GM19240 (cell line): ENCODE data around the gene SNAPIN.
"Not testable (repeated sequence)": the region's sequence is repeated elsewhere in the genome, so short reads cannot be mapped to it uniquely, and the experiment has no call there.

Source experiments
- DNase-seq: peaks from one replicate; pipeline ENCODE4 v3.0.0; 2011; ENCODE audit warnings: low spot score; ENCODE audit not compliant: insufficient read length

Gene SNAPIN

GRCh38 chr1:153646672-153647345 is 11.7 kb upstream of the SNAPIN start:
- no peak for DNase-seq

DNA sequence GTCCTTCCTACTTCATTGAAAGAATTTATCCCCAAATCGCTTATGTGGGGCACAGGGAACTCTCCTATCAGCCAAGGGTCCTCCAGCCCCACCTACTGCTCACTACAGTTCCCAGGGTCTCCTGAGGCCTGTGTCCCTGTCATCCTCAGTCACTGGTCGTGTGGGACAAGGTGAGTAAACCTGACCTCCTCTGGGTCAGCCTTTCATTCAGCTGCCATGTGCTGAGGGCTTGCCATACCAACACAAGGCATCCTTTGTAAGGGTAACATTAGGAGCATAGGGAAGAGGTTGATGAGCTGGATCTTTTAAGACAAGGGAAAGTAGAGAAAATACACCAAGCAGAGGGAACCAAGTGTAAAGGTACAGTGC is 11.2 kb upstream of the SNAPIN start:
- no peak for DNase-seq

DNA sequence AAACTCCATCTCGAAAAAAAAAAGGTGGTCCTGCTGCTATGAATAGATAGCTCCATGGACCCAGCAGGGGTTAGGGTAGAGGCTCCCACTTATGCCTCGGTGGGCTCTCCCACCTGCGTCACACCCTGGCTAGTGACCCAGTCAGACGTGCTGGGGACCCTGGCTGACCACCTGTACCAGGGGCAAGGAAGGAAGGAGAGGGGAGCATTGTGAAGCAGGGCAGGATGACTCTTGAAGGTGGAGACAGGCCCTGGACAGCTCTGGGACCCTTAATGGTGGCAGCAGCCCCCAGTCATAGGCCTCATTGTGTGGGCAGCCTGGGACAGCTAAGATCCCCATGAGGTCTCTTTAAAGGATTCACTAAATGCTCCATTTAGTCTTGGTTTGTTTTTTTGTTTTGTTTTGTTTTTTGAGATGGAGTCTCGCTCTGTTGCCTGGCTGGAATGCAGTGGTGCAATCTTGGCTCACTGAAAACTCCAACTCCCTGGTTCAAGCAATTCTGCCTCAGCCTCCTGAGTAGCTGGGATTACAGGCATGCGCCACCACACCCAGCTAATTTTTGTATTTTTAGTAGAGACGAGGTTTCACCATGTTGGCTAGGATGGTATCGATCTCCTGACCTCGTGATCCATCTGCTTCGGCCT is 10.4 kb upstream of the SNAPIN start:
- DNase-seq, result no peak

- no peak for DNase-seq
Observed at GRCh38 chr1:153649137-153649862, 9.2 kb upstream of the SNAPIN start.

- no peak for DNase-seq
Observed at GRCh38 chr1:153649863-153650235, 8.7 kb upstream of the SNAPIN start.

GRCh38 chr1:153651771-153652170 is 6.7 kb upstream of the SNAPIN start:
- no peak for DNase-seq

- no peak for DNase-seq
Observed at GRCh38 chr1:153652805-153653500, 5.5 kb upstream of the SNAPIN start.

- DNase-seq, result no peak
Observed at GRCh38 chr1:153655333-153655732, 3.2 kb upstream of the SNAPIN start.

GRCh38 chr1:153659175-153659534 is 652 bp downstream of the SNAPIN start:
- DNase-seq, result no peak

DNA sequence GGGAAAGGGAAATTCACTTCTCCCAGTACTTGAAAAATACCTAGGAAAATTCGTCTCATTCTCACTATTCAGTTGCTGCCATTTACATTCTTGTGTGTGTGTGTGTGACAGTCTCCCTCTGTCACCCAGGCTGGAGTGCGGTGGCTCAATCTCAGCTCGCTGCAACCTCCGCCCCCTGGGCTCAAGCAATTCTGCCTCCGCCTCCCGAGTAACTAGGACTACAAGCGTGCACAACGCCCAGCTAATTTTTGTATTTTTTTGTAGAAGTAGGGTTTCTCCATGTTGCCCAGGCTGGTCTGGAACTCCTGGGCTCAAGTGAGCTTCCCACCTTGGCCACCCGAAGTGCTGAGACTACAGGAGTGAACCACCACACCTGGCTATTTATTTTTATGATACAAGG is 1.2 kb downstream of the SNAPIN start:
- no peak for DNase-seq

GRCh38 chr1:153661111-153661708 is 2.7 kb downstream of the SNAPIN start:
- DNase-seq, result no peak

- DNase-seq, result no peak
Observed at GRCh38 chr1:153662269-153662668, 3.8 kb downstream of the SNAPIN start.

- DNase-seq, result no peak
Observed at GRCh38 chr1:153663211-153663610, 4.7 kb downstream of the SNAPIN start.

DNA sequence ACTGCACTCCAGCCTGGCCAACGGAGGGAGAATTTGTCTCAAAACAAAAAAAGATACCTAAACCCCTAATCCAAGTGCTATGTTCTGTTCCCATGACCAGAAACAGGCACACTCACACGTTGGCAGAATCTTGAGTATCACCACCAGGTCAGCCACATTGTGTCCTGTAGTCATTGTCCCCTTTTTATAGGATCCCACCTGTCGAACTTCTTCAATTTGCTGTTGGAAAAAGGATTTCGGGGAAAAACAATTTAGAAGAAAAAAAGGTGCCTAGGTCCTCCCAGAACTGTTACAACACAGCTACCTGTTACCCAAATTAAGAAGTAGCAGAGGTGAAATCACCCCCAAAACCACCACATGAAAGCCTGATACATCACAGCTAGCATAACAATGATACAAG is 8.9 kb downstream of the SNAPIN start:
- DNase-seq, result no peak

DNA sequence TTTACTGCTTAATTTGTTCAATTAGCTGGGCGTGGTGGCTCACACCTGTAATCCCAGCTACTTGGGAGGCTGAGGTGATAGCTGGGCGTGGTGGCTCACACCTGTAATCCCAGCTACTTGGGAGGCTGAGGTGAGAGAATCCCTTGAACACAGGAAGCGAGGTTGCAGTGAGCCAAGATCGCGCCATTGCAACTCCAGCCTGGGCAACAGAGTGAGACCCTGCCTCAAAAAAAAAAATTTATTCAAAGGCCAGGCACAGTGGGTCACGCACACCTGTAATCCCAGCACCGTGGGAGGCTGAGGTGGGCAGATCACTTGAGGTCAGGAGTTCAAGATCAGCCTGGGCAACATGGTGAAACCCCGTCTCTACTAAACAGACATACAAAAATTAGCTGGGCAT is 10.2 kb downstream of the SNAPIN start:
- not testable (repeated sequence) for DNase-seq

GRCh38 chr1:153669606-153670005 is 11.1 kb downstream of the SNAPIN start:
- DNase-seq, result no peak

- DNase-seq, result no peak
Observed at GRCh38 chr1:153670257-153670858, 11.9 kb downstream of the SNAPIN start.

DNA sequence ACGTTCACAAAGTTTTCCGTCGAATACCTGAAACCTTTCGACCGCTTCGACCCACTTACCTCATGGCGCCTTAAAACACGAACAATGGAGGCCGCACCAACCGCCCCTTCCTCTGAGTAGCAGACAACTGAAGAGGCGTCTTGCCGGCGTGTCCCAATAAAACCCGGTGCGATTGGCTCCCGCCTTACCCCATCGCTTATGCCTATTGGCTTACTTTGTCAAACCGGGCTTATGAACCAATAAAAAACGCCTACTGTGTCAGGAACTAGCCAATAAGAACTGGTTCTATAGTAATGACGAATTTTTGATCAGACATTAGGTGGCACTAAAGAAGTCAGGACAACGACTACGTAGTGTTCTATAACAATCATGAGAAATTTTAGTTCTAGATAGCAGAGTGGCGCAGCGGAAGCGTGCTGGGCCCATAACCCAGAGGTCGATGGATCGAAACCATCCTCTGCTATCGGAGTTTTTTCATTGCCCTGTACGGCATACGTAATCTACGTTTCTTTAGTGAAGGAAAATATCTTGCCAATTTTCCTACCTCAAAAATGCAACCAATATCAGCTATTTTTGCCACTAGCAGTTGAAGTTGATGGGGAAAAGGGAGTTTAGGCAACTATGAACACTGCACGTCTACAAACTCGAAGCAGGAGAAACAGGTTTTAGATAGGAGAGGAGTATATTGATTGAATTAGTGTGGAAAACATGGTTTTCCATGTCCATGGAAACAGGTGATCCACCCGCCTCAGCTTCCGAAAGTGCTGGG is 12.5 kb downstream of the SNAPIN start, which contains the start of gene ILF2:
TSS of gene ILF2 (minus strand) at position 135 of the 769 bp plus-strand sequence. CDS start at position 64, 71 bp downstream.
- DNase-seq, result peak; percentile 92

DNA sequence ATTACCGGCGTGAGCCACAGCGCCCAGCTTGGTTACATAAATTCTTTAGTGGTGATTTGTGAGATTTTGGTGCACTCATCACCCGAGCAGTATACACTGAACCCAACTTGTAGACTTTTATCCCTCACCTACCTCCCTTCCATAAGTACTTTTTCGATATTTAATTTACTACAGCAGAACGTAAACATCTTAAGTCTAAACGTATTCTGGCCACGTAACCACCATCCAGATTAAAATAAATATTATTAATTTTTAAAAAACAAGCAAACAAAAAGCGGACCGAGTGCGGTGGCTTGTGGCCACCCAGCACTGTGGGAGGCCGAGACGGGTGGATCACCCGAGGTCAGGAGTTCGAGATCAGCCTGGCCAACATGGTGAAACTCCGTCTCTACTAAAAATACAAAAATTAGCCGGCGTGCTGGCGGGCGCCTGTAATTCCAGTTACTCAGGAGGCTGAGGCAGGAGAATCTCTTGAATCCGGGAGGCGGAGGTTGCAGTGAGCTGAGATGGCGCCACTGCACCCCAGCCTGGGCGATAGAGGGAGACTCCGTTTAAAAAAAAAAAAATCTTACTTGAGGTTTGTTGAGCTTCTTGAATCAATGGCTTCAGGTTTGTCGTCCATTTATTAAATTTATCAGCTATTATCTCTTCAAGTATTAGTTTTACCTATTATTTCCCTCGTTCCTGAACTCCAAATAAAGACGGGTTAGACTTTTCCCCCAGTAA is 13.3 kb downstream of the SNAPIN start:
- DNase-seq, result not testable (repeated sequence)

- no peak for DNase-seq
Observed at GRCh38 chr1:153673511-153673910, 15.0 kb downstream of the SNAPIN start.
